Fibroblast of skin of right quadriceps (primary cell): ENCODE results near the gene GCLC.
"Not testable (repeated sequence)": the region's sequence is repeated elsewhere in the genome, so short reads cannot be mapped to it uniquely, and the experiment has no call there.

Source experiments
- DNase-seq: peaks from one replicate; pipeline ENCODE4 v3.0.0-alpha.2; 2013

Gene GCLC

GRCh38 chr6:53544470-53545308 is at the start of gene GCLC:
Gene GCLC, minus strand, starts transcription at chr6:53545101. Its CDS starts 456 bp downstream, at chr6:53544645.
- DNase-seq = peak; percentile 95

DNA sequence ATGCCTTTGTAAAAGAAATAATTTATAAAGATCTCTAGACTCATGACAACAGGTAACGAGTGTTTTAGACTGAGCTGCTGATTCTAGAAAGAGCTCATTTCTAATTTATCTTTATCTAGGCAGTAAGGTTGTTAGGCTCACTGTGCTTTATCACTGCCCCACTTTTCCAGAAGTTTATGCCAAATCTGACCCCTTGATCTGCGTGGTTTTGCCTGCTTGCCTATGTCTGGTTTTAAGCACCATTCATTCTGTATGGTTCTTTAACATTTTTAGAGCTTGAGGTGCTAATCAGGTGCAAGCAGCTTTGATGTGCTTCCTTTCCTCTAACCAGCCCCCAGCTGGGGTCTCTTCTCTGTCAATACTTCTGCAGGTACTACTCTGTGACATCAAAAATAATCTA is 49.7 kb upstream of the GCLC start:
- DNase-seq = no peak

DNA sequence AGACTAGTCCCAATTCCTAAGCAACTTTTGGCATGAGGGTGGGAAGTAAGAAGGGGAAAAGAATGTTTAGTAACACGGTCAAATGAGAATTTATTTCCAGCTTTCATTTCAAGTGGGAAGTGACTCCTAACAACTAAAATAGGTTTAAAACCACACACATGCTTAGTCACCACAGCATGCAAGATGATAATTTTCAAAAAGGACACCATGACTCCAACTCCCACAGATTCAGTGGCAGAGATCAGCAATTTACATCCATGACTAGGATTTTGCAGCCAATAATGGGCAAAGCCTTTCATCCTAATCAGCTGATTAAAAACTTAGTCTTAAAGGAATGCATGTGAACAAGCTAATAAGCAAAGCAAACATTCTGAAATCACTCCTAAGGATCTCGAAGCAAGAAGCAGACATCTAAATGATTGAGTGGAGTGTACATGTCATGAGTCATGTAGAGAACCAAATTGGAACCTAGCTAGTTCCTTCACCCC is 48.1 kb upstream of the GCLC start:
- DNase-seq = peak; percentile 88

- DNase-seq = no peak
These were observed 47.0 kb upstream of the GCLC start for GRCh38 chr6:53591873-53592272.

DNA sequence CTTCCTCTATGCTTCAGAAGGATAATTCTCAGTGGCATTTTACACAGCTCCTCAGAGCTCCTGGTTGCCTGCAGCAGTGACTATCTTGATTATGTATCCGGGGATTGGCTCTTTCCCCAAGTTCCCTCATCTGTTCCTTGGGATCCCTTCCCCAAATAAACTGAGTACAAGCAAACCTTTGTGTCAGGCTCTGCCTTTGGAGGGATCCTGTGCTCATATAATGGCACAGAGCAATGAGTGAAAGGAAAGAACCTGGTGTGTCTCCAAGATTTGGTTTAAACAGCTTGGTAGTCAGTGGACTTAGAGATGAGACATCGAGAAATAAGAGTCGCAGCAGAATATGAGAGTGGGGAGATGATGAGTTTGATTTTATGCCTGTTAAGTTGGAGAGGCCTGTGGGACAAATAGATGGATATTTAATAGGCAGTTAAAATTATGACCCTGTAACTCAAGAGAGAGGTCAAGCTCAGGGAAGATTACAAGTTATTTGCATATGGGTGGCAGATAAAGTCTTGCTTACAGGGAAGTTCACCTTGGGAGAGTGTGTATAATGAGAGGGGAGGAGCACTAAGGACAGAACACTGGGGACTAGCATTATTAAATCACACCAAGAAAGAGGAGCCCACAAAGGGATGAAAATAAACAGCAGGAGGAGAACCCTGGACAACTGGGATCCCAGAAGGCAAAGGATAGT is 44.1 kb upstream of the GCLC start:
- DNase-seq = no peak

DNA sequence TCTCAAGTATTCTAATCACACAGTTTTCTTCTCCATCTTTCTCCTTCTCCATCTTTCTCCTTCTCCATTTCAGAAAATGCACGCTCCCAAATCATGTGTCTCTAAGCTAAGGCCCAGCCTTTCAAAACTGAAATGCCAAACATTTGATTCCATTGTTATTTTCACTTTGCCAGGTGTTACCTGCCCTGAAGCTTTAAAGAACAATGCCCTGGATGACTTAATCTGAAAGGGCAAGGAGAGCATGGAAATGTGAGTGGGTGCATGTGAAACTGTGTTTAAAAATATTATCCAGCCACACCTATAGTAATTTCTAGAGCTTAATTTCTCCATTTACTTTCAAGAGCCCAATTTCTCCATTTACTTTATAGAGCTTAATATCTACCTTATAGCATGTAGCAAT is 42.4 kb upstream of the GCLC start:
- no peak for DNase-seq

DNA sequence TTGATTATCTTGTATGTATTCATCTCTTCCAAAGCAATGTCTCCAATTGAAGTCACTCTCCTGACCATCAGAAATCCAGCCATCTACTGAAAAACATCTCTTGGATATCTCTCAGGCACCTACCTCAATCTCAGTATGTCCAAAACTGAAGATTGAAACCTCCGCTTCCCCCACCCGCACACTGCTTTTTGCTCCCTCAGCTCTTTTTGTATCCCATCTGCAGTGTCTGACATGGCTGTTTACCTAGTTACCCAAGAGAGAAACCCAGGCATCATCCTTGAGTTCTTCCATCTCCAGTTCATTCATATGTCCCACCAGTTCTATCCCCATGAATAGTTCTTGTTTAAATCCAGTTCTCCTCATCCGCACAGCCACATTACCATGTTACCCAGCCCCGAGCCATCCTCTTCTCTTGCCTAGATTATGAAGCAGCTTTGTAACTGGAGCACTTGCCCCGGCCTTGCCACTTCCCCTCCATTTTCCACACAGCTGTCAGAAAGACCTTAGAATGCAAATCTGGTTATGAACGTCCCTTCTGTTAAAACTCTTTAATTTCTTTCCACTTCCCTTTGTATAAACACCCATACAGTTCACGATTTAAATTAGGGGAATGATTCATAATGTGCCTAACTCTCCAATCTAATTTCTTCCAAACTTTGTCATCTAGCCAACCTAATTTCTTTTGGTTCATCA is 40.5 kb upstream of the GCLC start:
- DNase-seq = no peak

GRCh38 chr6:53584726-53585125 is 39.8 kb upstream of the GCLC start:
- no peak for DNase-seq

GRCh38 chr6:53583451-53583850 is 38.5 kb upstream of the GCLC start:
- no peak for DNase-seq

- DNase-seq = peak; percentile 22
These were observed 38.1 kb upstream of the GCLC start for GRCh38 chr6:53582963-53583362.

- DNase-seq = no peak
These were observed 37.0 kb upstream of the GCLC start for GRCh38 chr6:53581856-53582255.

- DNase-seq = peak; percentile 60
These were observed 36.4 kb upstream of the GCLC start for GRCh38 chr6:53581173-53581773.

- DNase-seq = peak; percentile 20
These were observed 34.4 kb upstream of the GCLC start for GRCh38 chr6:53579338-53579737.

- DNase-seq = no peak
These were observed 33.5 kb upstream of the GCLC start for GRCh38 chr6:53578371-53578770.

- no peak for DNase-seq
These were observed 28.4 kb upstream of the GCLC start for GRCh38 chr6:53573299-53573698.

DNA sequence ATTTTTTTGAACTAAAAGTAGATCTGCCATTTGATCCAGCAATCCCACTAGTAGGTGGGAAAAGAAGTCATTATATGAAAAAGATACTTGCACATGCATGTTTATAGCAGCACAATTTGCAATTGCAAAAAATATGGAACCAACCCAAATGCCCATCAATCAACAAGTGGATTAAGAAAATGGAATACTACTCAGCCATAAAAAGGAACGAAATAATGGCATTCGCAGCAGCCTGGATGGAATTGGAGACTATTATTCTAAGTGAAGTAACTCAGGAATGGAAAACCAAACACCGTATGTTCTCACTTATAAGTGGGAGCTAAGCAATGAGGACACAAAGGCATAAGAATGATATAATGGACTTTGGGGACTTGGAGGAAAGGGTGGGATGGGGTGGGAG is 27.5 kb upstream of the GCLC start:
- DNase-seq = not testable (repeated sequence)

DNA sequence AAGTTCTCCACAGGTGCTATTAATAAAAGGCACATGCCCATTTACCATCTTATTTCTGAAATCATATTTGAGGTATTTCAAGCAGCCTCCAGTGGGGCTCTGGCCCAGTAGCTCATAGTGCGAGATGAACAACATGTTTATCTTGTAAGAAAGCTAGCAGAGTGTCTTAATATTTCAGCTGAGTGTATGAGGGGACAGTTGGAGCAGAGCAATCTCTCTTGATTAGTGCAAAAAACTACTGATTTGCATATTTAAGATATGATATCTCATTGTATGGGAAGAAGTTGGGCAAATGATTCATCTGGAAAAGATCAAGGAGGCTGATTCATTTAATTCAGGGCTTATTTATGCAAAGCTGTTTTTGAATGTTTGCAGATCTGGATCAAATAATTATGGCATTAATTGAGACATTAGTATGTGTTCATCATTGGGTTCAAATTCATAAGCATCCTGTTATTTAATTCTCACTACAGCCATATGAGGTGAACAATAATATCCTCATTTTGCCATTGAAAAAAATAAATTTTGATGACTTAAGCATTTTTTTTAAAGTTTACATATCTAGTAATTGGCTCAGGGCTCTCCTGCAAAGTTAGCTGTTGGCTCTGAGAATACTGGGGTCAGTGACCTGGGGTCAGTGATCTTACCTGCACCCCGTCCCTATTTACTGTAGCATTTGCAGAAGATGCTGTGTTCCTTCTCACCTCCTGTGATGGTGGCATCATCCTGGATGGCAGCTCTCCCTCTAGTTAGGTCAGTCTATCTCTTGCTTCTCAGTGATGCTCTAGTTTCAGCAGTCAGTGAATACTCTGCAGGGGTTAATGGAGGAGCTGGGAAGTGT is 24.1 kb upstream of the GCLC start:
- no peak for DNase-seq

GRCh38 chr6:53567701-53568100 is 22.8 kb upstream of the GCLC start:
- no peak for DNase-seq

GRCh38 chr6:53566755-53567154 is 21.9 kb upstream of the GCLC start:
- no peak for DNase-seq

DNA sequence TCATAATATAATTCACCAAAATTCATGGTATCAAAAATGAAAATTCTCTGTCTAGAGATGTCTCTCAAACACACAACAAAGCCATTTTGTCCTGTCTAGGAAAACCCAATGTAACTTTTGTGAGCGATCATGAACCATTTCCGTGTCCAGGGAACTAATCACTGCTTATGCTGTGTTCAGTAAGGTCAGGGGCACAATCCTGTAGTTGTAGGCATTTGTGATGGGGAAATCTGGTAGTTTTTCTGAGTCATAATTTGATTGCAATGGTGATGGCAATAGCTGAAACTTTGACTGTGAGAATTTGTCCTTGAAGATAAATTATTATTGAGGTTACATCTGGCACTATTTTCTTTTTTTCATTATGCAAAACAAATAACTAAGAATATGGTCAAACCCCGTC is 21.0 kb upstream of the GCLC start:
- no peak for DNase-seq

DNA sequence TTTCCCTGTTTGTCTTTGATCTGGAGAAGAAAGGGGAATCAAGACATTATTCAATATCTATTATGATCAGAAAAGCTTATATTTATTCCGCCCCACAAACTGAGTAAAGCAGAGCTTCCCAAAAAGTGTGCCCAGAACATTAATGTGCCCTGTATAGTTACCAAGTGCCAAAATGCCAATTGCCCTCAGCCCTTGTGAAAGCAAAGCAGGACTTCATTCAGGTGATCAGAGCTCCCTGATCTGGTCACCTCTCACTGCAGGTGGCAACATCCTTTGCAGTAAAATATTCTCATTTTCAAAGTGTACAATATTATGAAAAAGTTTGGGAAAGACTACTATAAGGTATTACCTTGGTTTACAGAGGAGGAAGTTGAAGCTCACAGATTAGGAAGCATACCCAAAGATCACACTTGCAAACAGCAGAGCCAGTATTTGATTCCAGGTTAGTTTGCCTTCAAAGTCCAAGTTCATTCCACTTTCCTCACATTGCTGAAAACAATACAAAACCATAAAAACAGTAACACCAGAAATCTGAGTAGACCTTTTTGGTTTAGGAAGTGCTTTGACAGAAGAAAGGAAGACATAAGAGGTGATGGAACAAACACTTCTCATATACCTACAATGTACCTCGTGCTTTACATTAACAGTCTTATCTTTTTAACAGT is 19.6 kb upstream of the GCLC start:
- no peak for DNase-seq
